ENCODE measurements around the gene TMIGD3. TPM values are rescaled to one million over a fixed set of nuclear protein-coding genes. Genes with fewer than 3 reads are reported as not detected.
A peak's percentile ranks its signal among the peaks of the same experiment; 100 is the strongest.
"Not testable (repeated sequence)": the region's sequence is repeated elsewhere in the genome, so short reads cannot be mapped to it uniquely, and the experiment has no call there.

TMIGD3 gene
- not detected for total RNA-seq
- polyA plus RNA-seq: not detected

- Mint-ChIP-seq H3K36me3 (no peaks in the 10 kb centered on the region), H3K9me3 (peaks cover 0 to 2% (median 0%) of the 10 kb centered on the region in 7 donors), H3K27ac (peak within 1 kb of the TSS; percentile 74 to 86 (median 79)), H3K4me1 (peaks cover 17 to 67% (median 45%) of the 10 kb centered on the region in 4 donors), H3K27me3 (no peaks in the 10 kb centered on the region), H3K4me3 (peak within 1 kb of the TSS; percentile 29 to 88 (median 48))
- Histone ChIP-seq H3K9me3 (ENCODE audit: control insufficient read depth in 2 of 2, low read length in 2 of 2) (no peaks in the 10 kb centered on the region), H3K36me3 (ENCODE audit: control insufficient read depth, insufficient read depth, low read length) (no peaks in the 10 kb centered on the region), H3K27me3 (ENCODE audit: control insufficient read depth, insufficient read depth, low read length) (no peaks in the 10 kb centered on the region), H3K27ac (ENCODE audit: insufficient read depth, low read length, poor library complexity, severe bottlenecking) (no peak within 1 kb of the TSS), H3K4me3 (ENCODE audit: low read depth, low read length) (peak within 1 kb of the TSS; percentile 5), H3K4me1 (ENCODE audit: control insufficient read depth, insufficient read depth, low read length, poor library complexity, severe bottlenecking) (peaks cover 55% of the 10 kb centered on the region)
- ATAC-seq (ENCODE audit: low read depth in 2 of 2) (no peak), DNase-seq (peak in 1 of 3 donors; percentile 44)
Observed at GRCh38 chr1:111503585-111504060, at the start of gene TMIGD3, which contains the start of gene ADORA3. TSS of gene TMIGD3 (minus strand) at chr1:111503633. CDS start at chr1:111503354, 279 bp downstream. TSS of gene ADORA3 (minus strand) at chr1:111503633. CDS start at chr1:111503354, 279 bp downstream.

GRCh38 chr1:111553196-111553595, 49.8 kb upstream of the TMIGD3 start:
- H3K27ac ChIP-seq (ENCODE audit: insufficient read depth, low read length, poor library complexity, severe bottlenecking): no peak overlapping the region
- peaks cover 21% of the 10 kb centered on the region for H3K27me3 Mint-ChIP-seq
- no peak overlapping the region for H3K4me3 ChIP-seq (ENCODE audit: low read depth, low read length)
- H3K27ac Mint-ChIP-seq: no peak overlapping the region
- H3K9me3 ChIP-seq (ENCODE audit: control insufficient read depth in 2 of 2, low read length in 2 of 2): no peaks in the 10 kb centered on the region
- no peaks in the 10 kb centered on the region for H3K9me3 Mint-ChIP-seq
- no peak for DNase-seq
- no peak overlapping the region for H3K4me3 Mint-ChIP-seq
- no peaks in the 10 kb centered on the region for H3K4me1 ChIP-seq (ENCODE audit: control insufficient read depth, insufficient read depth, low read length, poor library complexity, severe bottlenecking)
- ATAC-seq (ENCODE audit: low read depth in 2 of 2): no peak
- H3K36me3 ChIP-seq (ENCODE audit: control insufficient read depth, insufficient read depth, low read length): no peaks in the 10 kb centered on the region
- no peaks in the 10 kb centered on the region for H3K36me3 Mint-ChIP-seq
- H3K4me1 Mint-ChIP-seq: peaks cover 0 to 10% (median 2%) of the 10 kb centered on the region in 4 donors
- no peaks in the 10 kb centered on the region for H3K27me3 ChIP-seq (ENCODE audit: control insufficient read depth, insufficient read depth, low read length)

GRCh38 chr1:111552587-111552986, 49.2 kb upstream of the TMIGD3 start:
- Histone ChIP-seq H3K27me3 (ENCODE audit: control insufficient read depth, insufficient read depth, low read length) (no peaks in the 10 kb centered on the region), H3K4me3 (ENCODE audit: low read depth, low read length) (no peak overlapping the region), H3K27ac (ENCODE audit: insufficient read depth, low read length, poor library complexity, severe bottlenecking) (no peak overlapping the region), H3K9me3 (ENCODE audit: control insufficient read depth in 2 of 2, low read length in 2 of 2) (no peaks in the 10 kb centered on the region), H3K36me3 (ENCODE audit: control insufficient read depth, insufficient read depth, low read length) (no peaks in the 10 kb centered on the region), H3K4me1 (ENCODE audit: control insufficient read depth, insufficient read depth, low read length, poor library complexity, severe bottlenecking) (no peaks in the 10 kb centered on the region)
- Mint-ChIP-seq H3K36me3 (no peaks in the 10 kb centered on the region), H3K27ac (no peak overlapping the region), H3K4me1 (peaks cover 0 to 10% (median 2%) of the 10 kb centered on the region in 4 donors), H3K9me3 (no peaks in the 10 kb centered on the region), H3K4me3 (no peak overlapping the region), H3K27me3 (peaks cover 21% of the 10 kb centered on the region)
- DNase-seq: no peak
- ATAC-seq (ENCODE audit: low read depth in 2 of 2): no peak

- H3K9me3 Mint-ChIP-seq: no peaks in the 10 kb centered on the region
- DNase-seq (no peak), ATAC-seq (ENCODE audit: low read depth in 2 of 2) (no peak)
- Histone ChIP-seq H3K9me3 (ENCODE audit: control insufficient read depth in 2 of 2, low read length in 2 of 2) (no peaks in the 10 kb centered on the region), H3K27me3 (ENCODE audit: control insufficient read depth, insufficient read depth, low read length) (no peaks in the 10 kb centered on the region), H3K4me3 (ENCODE audit: low read depth, low read length) (no peak overlapping the region), H3K4me1 (ENCODE audit: control insufficient read depth, insufficient read depth, low read length, poor library complexity, severe bottlenecking) (no peaks in the 10 kb centered on the region), H3K27ac (ENCODE audit: insufficient read depth, low read length, poor library complexity, severe bottlenecking) (no peak overlapping the region), H3K36me3 (ENCODE audit: control insufficient read depth, insufficient read depth, low read length) (no peaks in the 10 kb centered on the region)
- no peak overlapping the region for H3K4me3 Mint-ChIP-seq
- peaks cover 21% of the 10 kb centered on the region for H3K27me3 Mint-ChIP-seq
- H3K36me3 Mint-ChIP-seq: no peaks in the 10 kb centered on the region
- no peak overlapping the region for H3K27ac Mint-ChIP-seq
- peaks cover 0 to 10% (median 2%) of the 10 kb centered on the region in 4 donors for H3K4me1 Mint-ChIP-seq
Observed at GRCh38 chr1:111551623-111552411, 48.4 kb upstream of the TMIGD3 start.

GRCh38 chr1:111547786-111548185, 44.4 kb upstream of the TMIGD3 start:
- H3K4me1 Mint-ChIP-seq; H3K4me1 ChIP-seq (ENCODE audit: control insufficient read depth, insufficient read depth, low read length, poor library complexity, severe bottlenecking); H3K4me3 Mint-ChIP-seq; ATAC-seq (ENCODE audit: low read depth in 2 of 2); H3K36me3 ChIP-seq (ENCODE audit: control insufficient read depth, insufficient read depth, low read length); H3K27me3 ChIP-seq (ENCODE audit: control insufficient read depth, insufficient read depth, low read length); H3K9me3 Mint-ChIP-seq; H3K9me3 ChIP-seq (ENCODE audit: control insufficient read depth in 2 of 2, low read length in 2 of 2); H3K36me3 Mint-ChIP-seq; H3K27ac ChIP-seq (ENCODE audit: insufficient read depth, low read length, poor library complexity, severe bottlenecking); H3K4me3 ChIP-seq (ENCODE audit: low read depth, low read length); H3K27ac Mint-ChIP-seq; DNase-seq: not testable (repeated sequence)
- peaks cover 31% of the 10 kb centered on the region for H3K27me3 Mint-ChIP-seq

GRCh38 chr1:111542187-111542586, 38.8 kb upstream of the TMIGD3 start:
- peaks cover 0 to 4% (median 1%) of the 10 kb centered on the region in 7 donors for H3K9me3 Mint-ChIP-seq

GRCh38 chr1:111541721-111542120, 38.3 kb upstream of the TMIGD3 start:
- H3K36me3 ChIP-seq (ENCODE audit: control insufficient read depth, insufficient read depth, low read length): no peaks in the 10 kb centered on the region
- no peak for DNase-seq
- no peaks in the 10 kb centered on the region for H3K27me3 ChIP-seq (ENCODE audit: control insufficient read depth, insufficient read depth, low read length)
- H3K4me1 ChIP-seq (ENCODE audit: control insufficient read depth, insufficient read depth, low read length, poor library complexity, severe bottlenecking): no peaks in the 10 kb centered on the region
- peaks cover 0 to 6% (median 1%) of the 10 kb centered on the region in 7 donors for H3K9me3 Mint-ChIP-seq
- H3K27ac ChIP-seq (ENCODE audit: insufficient read depth, low read length, poor library complexity, severe bottlenecking): no peak overlapping the region
- H3K36me3 Mint-ChIP-seq: no peaks in the 10 kb centered on the region
- peaks cover 23% of the 10 kb centered on the region for H3K27me3 Mint-ChIP-seq
- H3K4me3 ChIP-seq (ENCODE audit: low read depth, low read length): no peak overlapping the region
- H3K9me3 ChIP-seq (ENCODE audit: control insufficient read depth in 2 of 2, low read length in 2 of 2): no peaks in the 10 kb centered on the region
- H3K4me1 Mint-ChIP-seq: peaks cover 0 to 9% (median under 1%) of the 10 kb centered on the region in 4 donors
- H3K27ac Mint-ChIP-seq: no peak overlapping the region
- no peak for ATAC-seq (ENCODE audit: low read depth in 2 of 2)
- H3K4me3 Mint-ChIP-seq: no peak overlapping the region

More at GRCh38 chr1:111542187-111542586, 38.8 kb upstream of the TMIGD3 start:
- Mint-ChIP-seq H3K27ac (no peak overlapping the region), H3K4me3 (no peak overlapping the region), H3K36me3 (no peaks in the 10 kb centered on the region), H3K27me3 (peaks cover 23% of the 10 kb centered on the region), H3K4me1 (peaks cover 0 to 9% (median under 1%) of the 10 kb centered on the region in 4 donors)
- no peak for ATAC-seq (ENCODE audit: low read depth in 2 of 2)
- Histone ChIP-seq H3K4me3 (ENCODE audit: low read depth, low read length) (no peak overlapping the region), H3K9me3 (ENCODE audit: control insufficient read depth in 2 of 2, low read length in 2 of 2) (no peaks in the 10 kb centered on the region), H3K27me3 (ENCODE audit: control insufficient read depth, insufficient read depth, low read length) (no peaks in the 10 kb centered on the region), H3K27ac (ENCODE audit: insufficient read depth, low read length, poor library complexity, severe bottlenecking) (no peak overlapping the region), H3K4me1 (ENCODE audit: control insufficient read depth, insufficient read depth, low read length, poor library complexity, severe bottlenecking) (no peaks in the 10 kb centered on the region), H3K36me3 (ENCODE audit: control insufficient read depth, insufficient read depth, low read length) (no peaks in the 10 kb centered on the region)
- no peak for DNase-seq

All from CD4-positive, CD25-positive, alpha-beta regulatory T cell (primary cell).